Tibial artery (tissue), 4 donors: ENCODE measurements around the gene FANCF.

ENCODE experiments used
- DNase-seq, 2 donors: peaks; one replicate each; pipeline ENCODE4 v3.0.0-alpha.2; 2019
- H3K27ac ChIP-seq, 2 donors: fragments of 200-600 bp; sonication (generic) in 1 of 2; 1 replicate in 1 of 2; 2 replicates in 1 of 2; pipeline ENCODE4 v1.5.1; 2018 to 2019; ENCODE audit warnings: mild to moderate bottlenecking in 1 of 2
- H3K27me3 ChIP-seq, 2 donors: fragments of 200-600 bp; sonication (generic) in 1 of 2; one replicate each; pipeline versions ENCODE4 v1.5.1 to v1.6.0; 2016 to 2019
- H3K36me3 ChIP-seq, 3 donors: fragments of 200-600 bp; sonication (generic) in 2 of 3; one replicate each; pipeline ENCODE4 v1.5.1; 2016 to 2019; ENCODE audit warnings: mild to moderate bottlenecking in 2 of 3
- H3K4me1 ChIP-seq, 4 donors: fragments of 200-600 bp; sonication (generic) in 2 of 4; 1 replicate in 3 of 4; 2 replicates in 1 of 4; pipeline ENCODE4 v1.5.1; 2016 to 2019
- H3K4me3 ChIP-seq, 2 donors: fragments of 200-600 bp; sonication (generic) in 1 of 2; 1 replicate in 1 of 2; 2 replicates in 1 of 2; pipeline ENCODE4 v1.5.1; 2018 to 2019; ENCODE audit warnings: mild to moderate bottlenecking in 2 of 2
- H3K9me3 ChIP-seq, 3 donors: fragments of 200-600 bp; sonication (generic) in 1 of 3; one replicate each; pipeline ENCODE4 v1.5.1; 2016 to 2019
- CTCF ChIP-seq, 2 experiments: fragments of 200-600 bp in 1 of 2; fragments of 450-650 bp in 1 of 2; IDR thresholded peaks; one replicate each; pipeline ENCODE4 v1.5.1; 2017 to 2019; ENCODE audit warnings: antibody characterized with exemption in 2 of 2, mild to moderate bottlenecking in 1 of 2, moderate library complexity in 1 of 2
- intact Hi-C: fragments of 100-400 bp; cut with DNase I; formaldehyde crosslinking; loops from one replicate; pipeline ENCODE4 v1.15.0; 2023; ENCODE audit warnings: low total_unique reads

The FANCF gene

GRCh38 chr11:22633354-22633902 is 7.8 kb upstream of the FANCF start:
- no peaks in the 10 kb centered on the region for H3K4me1 ChIP-seq
- H3K4me3 ChIP-seq: no peak overlapping the region
- H3K36me3 ChIP-seq: no peaks in the 10 kb centered on the region
- no peaks in the 10 kb centered on the region for H3K9me3 ChIP-seq
- no peak for TF ChIP-seq CTCF (IDR thresholded peaks at IDR 0.05)
- no peak for DNase-seq
- no peaks in the 10 kb centered on the region for H3K27me3 ChIP-seq
- intact Hi-C loops: no loop called here
- H3K27ac ChIP-seq: no peak overlapping the region

- TF ChIP-seq CTCF (IDR thresholded peaks at IDR 0.05): no peak
- Histone ChIP-seq H3K9me3 (no peaks in the 10 kb centered on the region), H3K4me1 (peaks cover 0 to 13% (median 9%) of the 10 kb centered on the region in 4 donors), H3K36me3 (no peaks in the 10 kb centered on the region), H3K27me3 (no peaks in the 10 kb centered on the region), H3K27ac (no peak overlapping the region), H3K4me3 (no peak overlapping the region)
- DNase-seq: no peak
- intact Hi-C loops: no loop called here
Measured at GRCh38 chr11:22627421-22627820, 1.8 kb upstream of the FANCF start.

GRCh38 chr11:22626573-22627239 is 1.1 kb upstream of the FANCF start:
- no peak overlapping the region for H3K4me3 ChIP-seq
- intact Hi-C loops: no loop called here
- TF ChIP-seq CTCF (IDR thresholded peaks at IDR 0.05): no peak
- no peaks in the 10 kb centered on the region for H3K36me3 ChIP-seq
- H3K4me1 ChIP-seq: peaks cover 0 to 13% (median 9%) of the 10 kb centered on the region in 4 donors
- no peak for DNase-seq
- H3K9me3 ChIP-seq: no peaks in the 10 kb centered on the region
- H3K27me3 ChIP-seq: no peaks in the 10 kb centered on the region
- peak overlapping the region in 1 of 2 donors; percentile 79 for H3K27ac ChIP-seq

- H3K36me3 ChIP-seq: peaks cover 0 to 7% (median 0%) of the 10 kb centered on the region in 3 donors
- intact Hi-C loops: no loop called here
- DNase-seq: peak; percentile 31 to 74
- H3K27ac ChIP-seq: peak overlapping the region; percentile 76 to 79
- H3K9me3 ChIP-seq: no peaks in the 10 kb centered on the region
- H3K27me3 ChIP-seq: no peaks in the 10 kb centered on the region
- peak in 1 of 2 experiments; percentile 31 for TF ChIP-seq CTCF (IDR thresholded peaks at IDR 0.05)
- H3K4me1 ChIP-seq: peaks cover 0 to 13% (median 9%) of the 10 kb centered on the region in 4 donors
- peak overlapping the region; percentile 64 to 89 for H3K4me3 ChIP-seq
Measured at GRCh38 chr11:22624742-22625447, 728 bp downstream of the FANCF start.

- no peak for DNase-seq
- Histone ChIP-seq H3K36me3 (peaks cover 0 to 7% (median 0%) of the 10 kb centered on the region in 3 donors), H3K27ac (no peak overlapping the region), H3K4me3 (no peak overlapping the region), H3K27me3 (no peaks in the 10 kb centered on the region), H3K4me1 (no peaks in the 10 kb centered on the region), H3K9me3 (no peaks in the 10 kb centered on the region)
- intact Hi-C loops: no loop called here
- TF ChIP-seq CTCF (IDR thresholded peaks at IDR 0.05): no peak
Measured at GRCh38 chr11:22617868-22618267, 7.8 kb downstream of the FANCF start.
